ENCODE results near the gene EIF4H.

- TF ChIP-seq CTCF (IDR thresholded peaks at IDR 0.05) (no peak), ZFX (IDR thresholded peaks at IDR 0.05; ENCODE audit: borderline replicate concordance) (no peak)
These were observed 33.4 kb downstream of the EIF4H start for GRCh38 chr7:74207586-74207985.
